GM19238 (cell line): Measurements from ENCODE around the gene ENOX1.
"Not testable (repeated sequence)": the region's sequence is repeated elsewhere in the genome, so short reads cannot be mapped to it uniquely, and the experiment has no call there.

ENCODE experiments used
- DNase-seq: peaks from one replicate; pipeline ENCODE4 v3.0.0; 2011; ENCODE audit warnings: low spot score; ENCODE audit not compliant: insufficient read length

Gene ENOX1

DNA sequence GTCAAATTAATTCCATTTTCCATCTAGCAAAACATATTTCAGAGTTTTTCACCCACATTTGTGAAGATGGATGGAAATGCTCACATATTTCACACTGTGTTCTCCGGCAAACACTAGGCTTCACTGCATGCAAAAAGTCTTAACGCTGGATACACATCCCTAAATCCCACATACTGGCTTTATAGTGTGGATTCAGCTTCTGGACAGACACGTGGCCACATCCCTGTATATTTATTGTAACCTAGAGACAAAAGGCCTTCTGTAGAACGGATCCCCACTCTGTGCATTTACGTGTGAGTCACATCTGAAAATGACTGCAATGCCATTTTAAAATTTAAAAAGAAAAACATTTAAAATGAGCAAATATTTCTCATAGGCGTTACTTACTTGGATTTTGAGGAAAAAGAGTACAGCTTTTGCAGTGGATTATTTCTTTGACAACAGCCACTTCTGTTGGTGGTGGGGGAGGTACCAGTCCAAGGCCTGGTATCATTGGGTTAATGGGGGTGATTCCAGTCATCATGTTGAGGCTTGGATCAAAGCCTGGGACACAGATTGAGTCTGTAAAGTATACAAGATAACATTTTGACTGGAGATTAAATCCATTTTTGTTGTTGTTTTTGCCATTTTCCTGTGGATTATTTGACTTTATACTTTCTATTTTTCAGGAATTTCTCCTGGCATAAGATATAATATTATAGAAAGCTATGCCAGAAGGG lies 425.7 kb downstream of the ENOX1 start:
- DNase-seq = no peak

- no peak for DNase-seq
Observed at GRCh38 chr13:43360171-43360570, 426.6 kb downstream of the ENOX1 start.

DNA sequence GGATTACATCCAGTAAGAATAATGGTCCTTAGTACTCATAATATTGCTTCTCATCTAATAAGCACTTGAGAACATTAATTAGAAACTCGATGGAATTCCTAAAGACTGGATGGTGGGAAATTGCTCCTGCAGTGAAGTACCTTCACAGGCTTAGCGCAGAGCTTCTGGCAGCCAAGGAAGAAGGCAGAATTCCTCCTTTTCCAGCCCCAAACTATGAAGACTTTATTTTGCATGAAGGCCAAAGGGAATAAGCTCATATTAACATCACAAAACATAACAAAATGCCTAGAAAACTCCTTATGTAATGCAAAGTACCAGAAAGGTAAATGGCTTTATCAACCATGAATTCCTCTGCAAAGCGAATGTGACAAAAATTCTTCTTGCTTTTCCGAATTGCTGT lies 427.2 kb downstream of the ENOX1 start:
- DNase-seq = no peak

GRCh38 chr13:43357564-43357963 lies 429.2 kb downstream of the ENOX1 start:
- no peak for DNase-seq

- no peak for DNase-seq
Observed at GRCh38 chr13:43356567-43356966, 430.2 kb downstream of the ENOX1 start.

GRCh38 chr13:43355774-43356173 lies 431.0 kb downstream of the ENOX1 start:
- no peak for DNase-seq

DNA sequence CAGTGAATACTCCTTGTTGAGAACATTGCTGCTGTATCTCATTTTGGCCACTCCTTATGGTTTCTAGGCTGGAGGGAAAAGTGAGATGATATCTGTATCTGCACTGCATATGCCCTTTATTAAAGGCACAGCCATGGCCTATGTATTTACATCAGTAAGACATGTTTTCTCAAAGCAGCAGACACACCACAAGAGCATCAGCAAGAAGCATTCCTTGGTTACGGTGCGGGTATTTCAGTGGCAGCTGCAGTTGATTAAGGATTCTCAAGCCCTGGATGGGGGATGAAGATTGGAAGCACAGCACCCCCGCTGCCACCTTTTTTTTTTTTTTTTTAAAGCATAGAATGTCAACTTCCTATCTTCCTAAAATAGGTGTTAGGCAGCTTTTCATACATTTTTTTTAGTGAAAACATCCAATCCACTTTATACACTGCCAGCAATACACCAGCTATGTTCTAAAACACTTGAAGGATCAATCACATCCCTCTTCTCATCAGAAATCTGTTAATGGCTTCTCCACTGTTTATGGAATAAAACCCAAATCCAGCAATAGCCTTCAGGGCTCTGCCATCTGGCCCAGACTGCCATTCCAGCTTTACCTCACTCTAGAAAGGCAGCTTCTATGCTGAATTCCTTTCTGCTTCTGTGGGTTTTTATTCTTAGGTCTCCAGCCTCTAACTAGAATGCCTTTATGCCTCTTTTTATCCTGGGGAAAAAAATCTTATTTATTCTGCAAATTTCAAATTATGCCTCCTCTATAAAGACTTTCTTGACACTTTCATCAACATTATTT lies 432.4 kb downstream of the ENOX1 start:
- DNase-seq = no peak

GRCh38 chr13:43353631-43354030 lies 433.1 kb downstream of the ENOX1 start:
- DNase-seq = no peak

DNA sequence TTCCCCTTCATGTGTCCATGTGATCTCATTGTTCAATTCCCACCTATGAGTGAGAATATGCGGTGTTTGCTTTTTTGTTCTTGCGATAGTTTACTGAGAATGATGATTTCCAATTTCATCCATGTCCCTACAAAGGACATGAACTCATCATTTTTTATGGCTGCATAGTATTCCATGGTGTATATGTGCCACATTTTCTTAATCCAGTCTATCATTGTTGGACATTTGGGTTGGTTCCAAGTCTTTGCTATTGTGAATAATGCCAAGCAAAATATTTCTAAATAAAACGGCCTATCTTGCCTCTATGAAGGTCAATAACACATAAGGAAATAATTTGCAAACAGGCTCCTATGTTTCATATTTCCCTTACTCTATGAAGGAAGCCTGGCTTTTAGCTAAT lies 435.2 kb downstream of the ENOX1 start:
- not testable (repeated sequence) for DNase-seq

- no peak for DNase-seq
Observed at GRCh38 chr13:43348397-43348796, 438.4 kb downstream of the ENOX1 start.

GRCh38 chr13:43347877-43348276 lies 438.9 kb downstream of the ENOX1 start:
- no peak for DNase-seq

DNA sequence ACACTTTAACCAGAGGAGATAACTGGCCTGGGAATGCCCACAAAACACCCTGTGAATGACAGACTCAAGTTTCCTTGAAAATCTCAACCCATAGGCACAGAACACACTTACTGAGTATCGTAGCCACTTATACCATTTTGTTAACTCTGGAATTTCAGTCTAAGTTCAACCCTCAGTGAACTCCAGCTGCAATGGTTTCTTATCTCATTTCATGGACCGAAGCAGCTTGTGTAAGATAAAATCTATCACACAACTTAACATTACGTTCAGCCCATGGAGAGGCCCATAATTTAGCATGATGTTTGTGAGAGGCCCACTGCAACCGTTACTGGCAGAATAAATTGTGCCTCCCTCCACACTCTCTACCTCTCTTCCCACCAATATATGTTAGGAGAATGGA lies 440.3 kb downstream of the ENOX1 start:
- DNase-seq = no peak

GRCh38 chr13:43343645-43344044 lies 443.1 kb downstream of the ENOX1 start:
- no peak for DNase-seq

GRCh38 chr13:43339805-43340550 lies 446.8 kb downstream of the ENOX1 start:
- no peak for DNase-seq

GRCh38 chr13:43339145-43339804 lies 447.5 kb downstream of the ENOX1 start:
- DNase-seq = no peak

DNA sequence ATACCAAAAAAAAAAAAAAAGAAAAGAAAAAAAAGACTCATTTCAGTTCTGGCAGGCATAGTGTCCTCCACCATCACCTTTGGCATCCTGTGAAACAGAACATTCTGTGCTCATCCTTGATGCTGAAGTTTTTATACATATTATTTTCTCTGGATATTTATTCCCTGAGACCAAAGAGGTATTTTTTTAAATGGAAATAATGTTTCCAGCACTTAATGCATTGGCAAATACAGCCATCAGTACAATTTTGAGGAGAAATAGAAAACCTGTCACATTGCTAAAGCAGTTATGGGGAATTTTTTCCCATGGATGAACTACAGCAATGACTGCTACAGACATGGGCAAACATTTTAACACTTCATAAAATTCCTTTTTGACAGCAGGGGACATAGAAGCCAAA lies 451.0 kb downstream of the ENOX1 start:
- no peak for DNase-seq

DNA sequence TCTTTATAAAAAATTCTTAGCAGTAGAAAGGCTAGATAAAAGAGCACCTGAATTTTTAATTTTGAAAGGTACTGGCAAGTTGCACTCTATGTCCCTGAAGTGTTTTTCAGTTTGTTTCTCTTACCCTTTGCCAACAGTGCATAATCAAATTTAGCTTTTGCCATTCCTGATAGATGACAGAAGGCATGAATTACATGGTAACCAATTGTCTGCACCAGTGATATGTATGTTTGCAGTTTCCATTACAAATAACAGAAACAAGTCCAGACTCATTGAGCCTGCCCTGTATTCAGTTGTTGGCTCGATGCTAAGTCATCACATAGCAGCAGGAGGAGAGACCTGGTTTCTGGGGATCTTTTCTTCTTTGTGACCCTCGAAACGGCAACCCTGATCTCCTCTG lies 453.6 kb downstream of the ENOX1 start:
- no peak for DNase-seq

DNA sequence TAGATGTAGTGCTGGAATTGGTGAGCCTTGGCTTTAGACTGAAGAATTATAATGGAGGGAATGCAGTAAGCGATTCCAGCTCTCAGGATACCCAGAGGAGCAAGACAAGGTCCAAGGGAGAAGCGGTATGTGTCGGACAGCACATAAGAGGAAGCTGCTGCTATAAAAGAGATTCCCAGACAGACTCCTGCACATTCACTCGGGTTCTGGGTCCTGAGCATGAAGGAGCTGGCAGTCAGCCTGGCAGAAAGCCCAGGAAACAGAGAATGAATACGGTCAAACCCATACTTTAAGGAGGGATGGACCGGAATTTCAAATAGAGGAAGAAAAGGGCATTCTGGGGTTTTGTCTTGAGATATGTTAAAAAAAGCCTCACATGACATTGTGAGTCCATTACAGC lies 455.1 kb downstream of the ENOX1 start:
- DNase-seq = no peak

GRCh38 chr13:43329702-43330101 lies 457.1 kb downstream of the ENOX1 start:
- DNase-seq = no peak

DNA sequence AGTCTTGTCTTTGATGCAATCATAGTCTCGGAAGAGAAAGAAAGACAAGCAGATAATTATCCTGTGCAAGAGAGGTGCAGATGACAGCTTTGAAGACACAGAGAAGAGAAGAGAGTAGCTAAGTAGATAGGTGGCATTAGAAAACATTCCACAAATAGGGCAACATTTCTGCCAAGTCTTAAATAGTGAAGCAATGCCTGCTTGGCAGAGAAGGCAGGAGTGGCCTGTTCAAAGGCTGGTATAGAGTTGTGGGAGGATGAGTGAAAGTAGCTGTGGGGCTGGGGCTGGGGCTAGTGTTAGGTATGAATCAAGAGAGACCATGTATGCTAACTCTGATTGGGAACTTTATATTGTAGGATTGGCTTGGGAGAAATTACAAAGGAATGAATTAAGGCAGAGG lies 457.9 kb downstream of the ENOX1 start:
- DNase-seq = no peak

DNA sequence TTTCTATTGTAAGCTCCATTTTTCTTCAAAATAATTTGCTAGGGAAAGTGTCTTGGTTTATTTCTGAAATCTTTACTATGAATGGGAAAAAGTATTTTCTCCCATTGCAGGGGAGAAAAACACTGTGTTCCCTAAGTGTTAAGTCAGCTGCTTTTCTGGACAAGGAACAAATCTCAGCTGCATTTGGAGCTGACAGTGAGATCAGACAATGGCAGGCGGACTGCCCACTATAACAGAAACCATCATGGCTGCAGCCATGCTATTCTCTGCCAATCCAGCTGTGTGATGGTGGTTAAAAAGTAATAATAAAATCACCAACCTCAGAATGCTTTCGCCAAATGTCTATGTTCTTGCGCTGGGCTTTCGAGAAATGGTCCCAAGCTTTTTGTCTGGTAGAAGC lies 460.7 kb downstream of the ENOX1 start:
- DNase-seq = no peak

DNA sequence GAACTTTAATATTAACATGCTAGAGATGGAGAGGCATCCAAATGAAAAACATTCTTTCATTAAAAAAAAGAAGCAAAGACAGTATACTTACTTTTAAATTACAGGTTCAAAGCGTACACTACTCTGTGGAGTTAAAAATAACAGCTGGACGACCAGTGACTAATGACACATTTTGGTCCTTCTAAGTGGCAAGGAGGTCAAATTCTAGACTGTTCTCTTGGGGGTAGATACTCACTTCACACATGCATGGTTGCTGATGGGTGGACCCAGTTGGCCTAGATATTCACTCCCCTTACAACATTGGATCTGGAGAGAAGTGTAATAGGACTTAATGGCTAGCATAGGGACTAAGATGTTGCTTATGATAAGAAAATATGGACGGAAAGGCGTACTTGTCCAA lies 461.1 kb downstream of the ENOX1 start:
- DNase-seq = no peak
